GM21786 (cell line): ENCODE data around the gene DAND5.

Source experiments
- ATAC-seq: cut with Tn5 transposase; IDR thresholded peaks from one replicate; pipeline ENCODE4 v1.9.1; 2021; ENCODE audit not compliant: unreplicated experiment

DAND5 gene

GRCh38 chr19:13022111-13022858, 52.9 kb downstream of the DAND5 start:
- no peak for ATAC-seq

GRCh38 chr19:13022859-13023636, 53.7 kb downstream of the DAND5 start:
- no peak for ATAC-seq

- no peak for ATAC-seq
Observed at GRCh38 chr19:13023656-13024055, 54.3 kb downstream of the DAND5 start.
